HepG2 (cell line): ENCODE measurements around the gene PRR19. TPM values are rescaled to one million over a fixed set of nuclear protein-coding genes. Genes with fewer than 3 reads are reported as not detected.
A peak's percentile ranks its signal among the peaks of the same experiment; 100 is the strongest.

Experiments
- AGO1 ChIP-seq: fragments of 200-400 bp; formaldehyde crosslinking; IDR thresholded peaks from 2 replicates; pipeline ENCODE4 v1.6.1; 2017; ENCODE audit warnings: mild to moderate bottlenecking, low read depth, low read length, moderate library complexity; ENCODE audit not compliant: poor library complexity, severe bottlenecking
- FOXJ3 ChIP-seq: sonication (generic); formaldehyde crosslinking; IDR thresholded peaks from 2 replicates; pipeline ENCODE4 v1.4.0; 2020; ENCODE audit warnings: missing genetic modification reagents, mild to moderate bottlenecking, borderline replicate concordance
- LCORL ChIP-seq, 2 experiments: fragments of 450-650 bp in 1 of 2; sonication (generic) in 1 of 2; formaldehyde crosslinking in 1 of 2; IDR thresholded peaks; 2 replicates each; pipeline versions ENCODE4 v1.5.0 to v1.6.1; 2017 to 2020; ENCODE audit warnings: antibody characterized with exemption in 1 of 2, missing genetic modification reagents in 1 of 2
- MAX ChIP-seq: IDR thresholded peaks from 2 replicates; pipeline ENCODE4 v1.6.1; 2012; ENCODE audit warnings: inconsistent platforms
- RXRA ChIP-seq: sonication (generic); formaldehyde crosslinking; IDR thresholded peaks from 2 replicates; pipeline ENCODE4 v1.5.1; 2020; ENCODE audit warnings: missing genetic modification reagents
- UBTF ChIP-seq: sonication (generic); formaldehyde crosslinking; IDR thresholded peaks from 2 replicates; pipeline ENCODE4 v1.4.0; 2020; ENCODE audit warnings: mild to moderate bottlenecking, missing genetic modification reagents
- YY1 ChIP-seq: IDR thresholded peaks from 2 replicates; pipeline ENCODE4 v1.6.1; 2011; ENCODE audit warnings: low read length, low read depth, moderate library complexity, mild to moderate bottlenecking; ENCODE audit not compliant: insufficient read depth, insufficient replicate concordance
- ZBTB14 ChIP-seq: sonication (generic); formaldehyde crosslinking; IDR thresholded peaks from 2 replicates; pipeline ENCODE4 v1.4.0; 2020; ENCODE audit warnings: missing genetic modification reagents
- ZBTB43 ChIP-seq: sonication (generic); formaldehyde crosslinking; conservative IDR thresholded peaks from 2 replicates; pipeline ENCODE4 v1.4.0; 2020; ENCODE audit warnings: missing genetic modification reagents
- ZBTB7A ChIP-seq: sonication (generic); formaldehyde crosslinking; IDR thresholded peaks from 2 replicates; pipeline ENCODE4 v1.8.0; 2022; ENCODE audit warnings: mild to moderate bottlenecking, missing genetic modification reagents
- ZNF18 ChIP-seq: sonication (generic); formaldehyde crosslinking; IDR thresholded peaks from 2 replicates; pipeline ENCODE4 v1.8.0; 2022; ENCODE audit warnings: mild to moderate bottlenecking, missing genetic modification reagents; ENCODE audit not compliant: insufficient replicate concordance
- ZNF205 ChIP-seq: IDR thresholded peaks from 2 replicates; pipeline ENCODE4 v1.6.1; 2018; ENCODE audit warnings: missing biosample characterization, missing genetic modification reagents
- ZNF30 ChIP-seq: sonication (generic); formaldehyde crosslinking; IDR thresholded peaks from 2 replicates; pipeline ENCODE4 v1.5.0; 2020; ENCODE audit warnings: mild to moderate bottlenecking, missing genetic modification reagents
- ZNF441 ChIP-seq: sonication (generic); formaldehyde crosslinking; IDR thresholded peaks from 2 replicates; pipeline ENCODE4 v1.7.0; 2021; ENCODE audit warnings: missing genetic modification reagents, borderline replicate concordance
- ZNF446 ChIP-seq: sonication (generic); formaldehyde crosslinking; IDR thresholded peaks from 2 replicates; pipeline ENCODE4 v1.5.0; 2020; ENCODE audit warnings: mild to moderate bottlenecking, missing genetic modification reagents
- ZNF563 ChIP-seq: sonication (generic); formaldehyde crosslinking; IDR thresholded peaks from 2 replicates; pipeline ENCODE4 v1.8.0; 2022; ENCODE audit warnings: mild to moderate bottlenecking, moderate library complexity, missing genetic modification reagents
- ZNF709 ChIP-seq: sonication (generic); formaldehyde crosslinking; IDR thresholded peaks from 2 replicates; pipeline ENCODE4 v1.5.0; 2020; ENCODE audit warnings: mild to moderate bottlenecking, missing genetic modification reagents
- ZNF710 ChIP-seq: sonication (generic); formaldehyde crosslinking; IDR thresholded peaks from 2 replicates; pipeline ENCODE4 v1.5.0; 2020; ENCODE audit warnings: mild to moderate bottlenecking, missing genetic modification reagents, borderline replicate concordance
- ZNF747 ChIP-seq: sonication (generic); formaldehyde crosslinking; IDR thresholded peaks from 2 replicates; pipeline ENCODE4 v1.8.1; 2023; ENCODE audit warnings: missing genetic modification reagents, mild to moderate bottlenecking, borderline replicate concordance
- ZSCAN9 ChIP-seq: IDR thresholded peaks from 2 replicates; pipeline ENCODE4 v1.6.1; 2016; ENCODE audit warnings: borderline replicate concordance
- polyA plus RNA-seq, 8 experiments: library from polyadenylated mRNA; depleted of rRNA in 3 of 8; stranded (reverse) in 7 of 8; unstranded in 1 of 8; fragments of >200 nt; fragmentation: Illumina TruSeq in 4 of 8; extraction: Trizol in 4 of 8; gene quantifications; 2 replicates each; pipeline versions ENCODE4 v1.2.1 to v1.2.3, GENCODE V29; 2011 to 2016; ENCODE audit warnings: low read depth in 4 of 8, missing spikeins in 1 of 8, mixed read lengths in 1 of 8; ENCODE audit not compliant: insufficient read depth in 1 of 8
- total RNA-seq, 5 experiments: library from RNA; depleted of rRNA; stranded (reverse); fragments of >200 nt; fragmentation: Illumina TruSeq; extraction: Trizol; gene quantifications; 2 replicates each; pipeline ENCODE4 v1.2.3, GENCODE V29; 2016; ENCODE audit warnings: low read depth in 1 of 5

PRR19 gene
- total and polyA plus RNA-seq, 2 of the 13 experiments (the other 11 are each of a cell fraction or from before 2014, with no cell fraction given) = 0.21 to 0.33 TPM

- TF ChIP-seq ZNF563 (CRISPR knock-in tag) = peak; percentile 17; the same call in 1 of the 2 replicates
- TF ChIP-seq ZNF747 = no peak
- TF ChIP-seq RXRA (CRISPR knock-in tag) = peak; percentile 52; the same call in 1 of the 2 replicates
- TF ChIP-seq ZNF441 = peak; percentile 45; the same call in 1 of the 2 replicates
- peak; percentile 83 for TF ChIP-seq ZNF446 (CRISPR knock-in tag)
- no peak for TF ChIP-seq ZNF205
- peak; percentile 47; the same call in 1 of the 2 replicates for TF ChIP-seq UBTF (CRISPR knock-in tag)
- no peak for TF ChIP-seq ZBTB7A
- TF ChIP-seq ZSCAN9 (CRISPR knock-in tag) = no peak
- no peak for TF ChIP-seq FOXJ3 (CRISPR knock-in tag)
- no peak for TF ChIP-seq LCORL (IDR thresholded peaks at IDR 0.05)
- 0 out of 2 replicates have a peak, but pooled peaks have one; percentile 24 for TF ChIP-seq LCORL (CRISPR knock-in tag; IDR thresholded peaks at IDR 0.05)
- no peak for TF ChIP-seq ZNF18 (CRISPR knock-in tag)
- peak; percentile 97 for TF ChIP-seq ZBTB14 (CRISPR knock-in tag)
- 0 out of 2 replicates have a peak, but pooled peaks have one; percentile 52 for TF ChIP-seq ZNF709 (CRISPR knock-in tag)
- TF ChIP-seq AGO1 = no peak
- TF ChIP-seq ZNF710 (CRISPR knock-in tag) = no peak
- no peak for TF ChIP-seq ZBTB43 (CRISPR knock-in tag)
- TF ChIP-seq YY1 = peak; percentile 71
- peak; percentile 36; the same call in 1 of the 2 replicates for TF ChIP-seq MAX
- TF ChIP-seq ZNF30 (CRISPR knock-in tag) = no peak
Observed at GRCh38 chr19:42313096-42313839, 11.3 kb downstream of the PRR19 start, which contains the start of gene TMEM145 (continued).
